ENCODE data around the gene SYCP2L. TPM values are rescaled to one million over a fixed set of nuclear protein-coding genes. Genes with fewer than 3 reads are reported as not detected.

Gene SYCP2L
- total and polyA plus RNA-seq, 2 of the 4 experiments (the other 2 are of a cell fraction): 0.05 TPM; not detected in 1

DNA sequence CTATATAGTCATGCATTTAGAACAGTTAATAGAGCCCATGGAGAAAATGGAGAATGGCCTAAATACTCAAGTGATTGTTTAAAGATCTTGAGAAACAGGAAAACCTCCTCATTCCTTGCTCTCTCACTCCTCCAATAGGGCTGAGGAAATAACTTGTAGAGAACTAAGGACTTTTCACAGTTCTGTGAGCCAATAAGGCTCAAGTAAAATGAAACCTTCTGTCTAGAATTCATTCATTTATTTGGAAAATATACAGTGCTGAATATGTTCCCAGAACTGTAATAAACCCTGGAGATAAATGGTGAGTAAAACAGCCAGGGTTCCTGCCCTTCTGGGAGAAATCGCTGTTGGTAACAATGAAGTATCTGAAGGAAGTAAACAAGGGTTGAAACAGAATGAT is 122.0 kb downstream of the SYCP2L start:
- Histone ChIP-seq H2BK120ac (ENCODE audit: low read depth, low read length) (no peak overlapping the region), H3K27me3 (ENCODE audit: control insufficient read depth, insufficient read depth, low read length) (no peaks in the 10 kb centered on the region), H3K9me1 (ENCODE audit: insufficient read depth, low read length) (peaks cover 13% of the 10 kb centered on the region), H3K9ac (ENCODE audit: low read depth, low read length) (no peak overlapping the region), H3K79me1 (ENCODE audit: low read depth in 1 of 2, low read length in 2 of 2) (no peaks in the 10 kb centered on the region), H4K5ac (ENCODE audit: low read depth, low read length) (no peak overlapping the region), H3K4me1 (ENCODE audit: control insufficient read depth, insufficient read depth, low read length) (peaks cover 24% of the 10 kb centered on the region), H2BK15ac (ENCODE audit: low read depth, low read length) (no peak overlapping the region), H3K18ac (ENCODE audit: low read depth, low read length) (0 out of 2 replicates have a peak overlapping the region, but pooled peaks have one; percentile 5), H3K36me3 (ENCODE audit: control insufficient read depth, insufficient read depth, low read length) (no peaks in the 10 kb centered on the region), H4K20me1 (ENCODE audit: insufficient read depth, low read length) (no peaks in the 10 kb centered on the region), H4K8ac (ENCODE audit: low read depth in 2 of 2, low read length in 2 of 2) (peak overlapping the region in 1 of 2 experiments; percentile 57; a peak in 1 of 4 replicates), H3K27ac (ENCODE audit: insufficient read depth, low read length) (peak overlapping the region; percentile 54; the same call in 1 of the 2 replicates), H2AK9ac (replicated peaks; ENCODE audit: low read depth, low read length, poor library complexity) (no peak overlapping the region), H3K14ac (replicated peaks; ENCODE audit: low read depth, low read length) (no peak overlapping the region), H3K4me2 (ENCODE audit: low read depth, low read length) (peak overlapping the region; percentile 52), H2BK20ac (ENCODE audit: low read depth, low read length) (peak overlapping the region; percentile 30; the same call in 1 of the 2 replicates), H3K4ac (ENCODE audit: low read depth, low read length) (peak overlapping the region; percentile 18; the same call in 1 of the 2 replicates), H3K9me3 (ENCODE audit: control insufficient read depth, insufficient read depth, low read length) (no peaks in the 10 kb centered on the region), H2AK5ac (ENCODE audit: low read depth, low read length) (0 out of 2 replicates have a peak overlapping the region, but pooled peaks have one; percentile 20), H4K91ac (ENCODE audit: insufficient read depth, low read depth, low read length) (no peak overlapping the region), H3K23ac (ENCODE audit: low read depth, low read length) (no peak overlapping the region), H2AFZ (replicated peaks; ENCODE audit: low read length, poor library complexity) (no peak overlapping the region), H3K56ac (ENCODE audit: extremely low read depth, insufficient read depth, low read length) (no peak overlapping the region), H3K4me3 (ENCODE audit: insufficient read depth, low read depth, low read length) (no peak overlapping the region), H2BK5ac (ENCODE audit: low read depth, low read length, poor library complexity, severe bottlenecking) (peak overlapping the region; percentile 41)
- ChIA-PET CTCF (interaction anchor here (0.5 to 1.3 kb wide), 3 partner anchors 19 to 392 kb away, joined by 3 read pairs; no protein-coding TSS in a partner anchor), POLR2A (ENCODE audit: unreplicated experiment) (no interaction called here)
- in situ Hi-C loops (cut with MboI; ENCODE audit: low sequenced_read_pairs): no loop called here
- WGBS, 2 experiments (ENCODE audit: extremely low coverage in 2 of 2, insufficient read length in 1 of 2): no CpG with 5 or more reads among the region's 1 CpG
- intact Hi-C loops (cut with micrococcal nuclease): loop anchor here (5.0 kb wide), 1 partner anchor 33 kb away; the partner anchor contains the start of gene ELOVL2
- ATAC-seq (ENCODE audit: low read depth) (peak; percentile 76), DNase-seq (peak; percentile 84)
- dilution Hi-C loops (cut with HindIII; ENCODE audit: low sequenced_read_pairs, unreplicated experiment): no loop called here
- BruUV-seq (replicated peaks): no TSS peak
- no peak for TF ChIP-seq CEBPB (IDR thresholded peaks at IDR 0.05; ENCODE audit: low read depth, low read length)
- no peak for TF ChIP-seq BHLHE40 (IDR thresholded peaks at IDR 0.05; ENCODE audit: low read depth, low read length)
- no peak for TF ChIP-seq RCOR1 (IDR thresholded peaks at IDR 0.05; ENCODE audit: insufficient replicate concordance, low read length)
- TF ChIP-seq MAFK (IDR thresholded peaks at IDR 0.05; ENCODE audit: low read depth, low read length): no peak
- TF ChIP-seq CHD1 (IDR thresholded peaks at IDR 0.05; ENCODE audit: low read depth, low read length): no peak
- no peak for TF ChIP-seq MXI1 (IDR thresholded peaks at IDR 0.05; ENCODE audit: borderline replicate concordance, low read depth, low read length)
- TF ChIP-seq MAZ (IDR thresholded peaks at IDR 0.05; ENCODE audit: borderline replicate concordance, low read depth, low read length): no peak
- TF ChIP-seq SMC3 (IDR thresholded peaks at IDR 0.05; ENCODE audit: low read depth, low read length): no peak
- TF ChIP-seq, protein P1, sequence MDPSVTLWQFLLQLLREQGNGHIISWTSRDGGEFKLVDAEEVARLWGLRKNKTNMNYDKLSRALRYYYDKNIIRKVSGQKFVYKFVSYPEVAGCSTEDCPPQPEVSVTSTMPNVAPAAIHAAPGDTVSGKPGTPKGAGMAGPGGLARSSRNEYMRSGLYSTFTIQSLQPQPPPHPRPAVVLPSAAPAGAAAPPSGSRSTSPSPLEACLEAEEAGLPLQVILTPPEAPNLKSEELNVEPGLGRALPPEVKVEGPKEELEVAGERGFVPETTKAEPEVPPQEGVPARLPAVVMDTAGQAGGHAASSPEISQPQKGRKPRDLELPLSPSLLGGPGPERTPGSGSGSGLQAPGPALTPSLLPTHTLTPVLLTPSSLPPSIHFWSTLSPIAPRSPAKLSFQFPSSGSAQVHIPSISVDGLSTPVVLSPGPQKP (IDR thresholded peaks at IDR 0.05; ENCODE audit: borderline replicate concordance, low read depth, low read length): no peak
- TF ChIP-seq, protein P2, sequence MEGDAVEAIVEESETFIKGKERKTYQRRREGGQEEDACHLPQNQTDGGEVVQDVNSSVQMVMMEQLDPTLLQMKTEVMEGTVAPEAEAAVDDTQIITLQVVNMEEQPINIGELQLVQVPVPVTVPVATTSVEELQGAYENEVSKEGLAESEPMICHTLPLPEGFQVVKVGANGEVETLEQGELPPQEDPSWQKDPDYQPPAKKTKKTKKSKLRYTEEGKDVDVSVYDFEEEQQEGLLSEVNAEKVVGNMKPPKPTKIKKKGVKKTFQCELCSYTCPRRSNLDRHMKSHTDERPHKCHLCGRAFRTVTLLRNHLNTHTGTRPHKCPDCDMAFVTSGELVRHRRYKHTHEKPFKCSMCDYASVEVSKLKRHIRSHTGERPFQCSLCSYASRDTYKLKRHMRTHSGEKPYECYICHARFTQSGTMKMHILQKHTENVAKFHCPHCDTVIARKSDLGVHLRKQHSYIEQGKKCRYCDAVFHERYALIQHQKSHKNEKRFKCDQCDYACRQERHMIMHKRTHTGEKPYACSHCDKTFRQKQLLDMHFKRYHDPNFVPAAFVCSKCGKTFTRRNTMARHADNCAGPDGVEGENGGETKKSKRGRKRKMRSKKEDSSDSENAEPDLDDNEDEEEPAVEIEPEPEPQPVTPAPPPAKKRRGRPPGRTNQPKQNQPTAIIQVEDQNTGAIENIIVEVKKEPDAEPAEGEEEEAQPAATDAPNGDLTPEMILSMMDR (conservative IDR thresholded peaks at IDR 0.05; ENCODE audit: low read depth, low read length): no peak
- no peak for TF ChIP-seq POLR2A (IDR thresholded peaks at IDR 0.05; ENCODE audit: low read depth, low read length)
- no peak for TF ChIP-seq FOS (IDR thresholded peaks at IDR 0.05; ENCODE audit: low read depth, low read length)
- TF ChIP-seq RFX5 (IDR thresholded peaks at IDR 0.05; ENCODE audit: low read depth, low read length): no peak
- no peak for TF ChIP-seq RAD21 (IDR thresholded peaks at IDR 0.05; ENCODE audit: low read length)
- TF ChIP-seq NFE2L2 (IDR thresholded peaks at IDR 0.05; ENCODE audit: low read depth, low read length): no peak
- TF ChIP-seq, protein P3, sequence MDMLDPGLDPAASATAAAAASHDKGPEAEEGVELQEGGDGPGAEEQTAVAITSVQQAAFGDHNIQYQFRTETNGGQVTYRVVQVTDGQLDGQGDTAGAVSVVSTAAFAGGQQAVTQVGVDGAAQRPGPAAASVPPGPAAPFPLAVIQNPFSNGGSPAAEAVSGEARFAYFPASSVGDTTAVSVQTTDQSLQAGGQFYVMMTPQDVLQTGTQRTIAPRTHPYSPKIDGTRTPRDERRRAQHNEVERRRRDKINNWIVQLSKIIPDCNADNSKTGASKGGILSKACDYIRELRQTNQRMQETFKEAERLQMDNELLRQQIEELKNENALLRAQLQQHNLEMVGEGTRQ (IDR thresholded peaks at IDR 0.05; ENCODE audit: low read depth, low read length): no peak

Measured in IMR-90 (cell line).